GM18873 (cell line): ENCODE data around the gene GLS2.
"Not testable (repeated sequence)": the region's sequence is repeated elsewhere in the genome, so short reads cannot be mapped to it uniquely, and the experiment has no call there.

ENCODE experiments used
- ATAC-seq: cut with Tn5 transposase; IDR thresholded peaks from one replicate; pipeline ENCODE4 v1.9.1; 2021; ENCODE audit warnings: mild to moderate bottlenecking, moderate library complexity, moderate number of reproducible peaks; ENCODE audit not compliant: unreplicated experiment, low FRiP score

The GLS2 gene

GRCh38 chr12:56488041-56488955, at the start of gene GLS2:
TSS of gene GLS2 (minus strand) at chr12:56488161. CDS start at chr12:56488118, 43 bp downstream.
- peak; percentile 55 for ATAC-seq

GRCh38 chr12:56537546-56537945, 49.6 kb upstream of the GLS2 start:
- ATAC-seq, result no peak

- ATAC-seq, result no peak
These were observed 42.6 kb upstream of the GLS2 start for GRCh38 chr12:56530390-56531055.

- no peak for ATAC-seq
These were observed 41.7 kb upstream of the GLS2 start for GRCh38 chr12:56529656-56530055.

GRCh38 chr12:56528846-56529245, 40.9 kb upstream of the GLS2 start:
- no peak for ATAC-seq

GRCh38 chr12:56522411-56523193, 34.6 kb upstream of the GLS2 start:
- ATAC-seq, result no peak

- ATAC-seq, result no peak
These were observed 33.8 kb upstream of the GLS2 start, which contains the start of gene RBMS2 for GRCh38 chr12:56521590-56522371. TSS of gene RBMS2 (plus strand) at chr12:56521820. CDS start at chr12:56522024, 204 bp downstream.

- ATAC-seq, result no peak
These were observed 33.2 kb upstream of the GLS2 start for GRCh38 chr12:56521209-56521589.

- ATAC-seq, result no peak
These were observed 32.5 kb upstream of the GLS2 start for GRCh38 chr12:56520506-56520905.

- ATAC-seq, result no peak
These were observed 32.1 kb upstream of the GLS2 start for GRCh38 chr12:56520048-56520447.

GRCh38 chr12:56518570-56518969, 30.6 kb upstream of the GLS2 start:
- ATAC-seq, result no peak

- ATAC-seq, result no peak
These were observed 29.9 kb upstream of the GLS2 start for GRCh38 chr12:56517854-56518253.

- ATAC-seq, result not testable (repeated sequence)
These were observed 26.0 kb upstream of the GLS2 start for GRCh38 chr12:56514014-56514318.

- no peak for ATAC-seq
These were observed 22.8 kb upstream of the GLS2 start for GRCh38 chr12:56510786-56511185.

GRCh38 chr12:56499879-56500278, 11.9 kb upstream of the GLS2 start:
- not testable (repeated sequence) for ATAC-seq

GRCh38 chr12:56499452-56499851, 11.5 kb upstream of the GLS2 start:
- ATAC-seq, result not testable (repeated sequence)

- ATAC-seq, result not testable (repeated sequence)
These were observed 10.4 kb upstream of the GLS2 start for GRCh38 chr12:56498126-56498902.

- not testable (repeated sequence) for ATAC-seq
These were observed 8.7 kb upstream of the GLS2 start for GRCh38 chr12:56496704-56497103.

- ATAC-seq, result not testable (repeated sequence)
These were observed 6.5 kb upstream of the GLS2 start for GRCh38 chr12:56494481-56494880.

GRCh38 chr12:56494106-56494415, 6.1 kb upstream of the GLS2 start:
- ATAC-seq, result not testable (repeated sequence)
